ENCODE data around the gene SH3BGR. TPM values are rescaled to one million over a fixed set of nuclear protein-coding genes. Genes with fewer than 3 reads are reported as not detected.

The SH3BGR gene
- total RNA-seq, 1 experiment from 2014 or later = 2.2 TPM

- in situ Hi-C loops (cut with HindIII; ENCODE audit: low sequenced_read_pairs) = no loop called here
- DNase-seq (ENCODE audit: low spot score) = no peak
Observed at GRCh38 chr21:39453571-39454179, 1.9 kb downstream of the SH3BGR start.

DNA sequence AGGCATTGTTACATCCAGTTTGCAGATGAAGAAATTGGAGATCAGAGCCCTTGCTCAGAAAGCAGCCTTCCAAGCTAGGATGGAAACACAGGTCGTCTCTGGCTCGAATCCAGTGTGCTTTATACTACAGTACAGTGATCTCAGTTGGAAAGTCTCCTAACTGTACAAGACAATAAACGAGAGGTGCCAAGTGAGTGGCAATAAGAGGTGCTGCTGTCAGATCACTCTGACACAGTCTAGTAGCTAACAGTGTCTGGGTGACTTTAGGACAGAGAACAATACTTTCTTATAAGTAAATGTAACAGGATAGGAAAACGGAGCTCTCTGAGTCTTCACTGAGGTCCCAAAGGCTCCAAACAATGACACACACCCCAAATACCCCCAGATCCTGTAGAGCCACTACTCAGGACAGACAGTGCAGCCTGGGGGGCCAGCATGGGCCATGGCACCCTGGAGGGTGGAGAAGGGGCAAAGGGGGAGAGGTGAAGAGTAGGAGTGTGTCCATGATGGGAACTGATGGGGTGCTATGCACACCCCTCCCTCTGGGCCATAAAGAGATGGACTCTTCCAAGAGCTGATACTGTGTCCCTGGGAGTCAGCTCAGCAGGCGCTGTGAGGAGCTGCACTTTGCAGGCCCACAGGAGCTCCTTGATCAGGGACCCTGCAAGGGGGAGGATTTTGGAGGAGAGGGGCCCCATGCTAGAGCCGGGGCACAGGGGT lies 3.3 kb downstream of the SH3BGR start:
- no peak for DNase-seq (ENCODE audit: low spot score)
- in situ Hi-C loops (cut with HindIII; ENCODE audit: low sequenced_read_pairs) = no loop called here

DNA sequence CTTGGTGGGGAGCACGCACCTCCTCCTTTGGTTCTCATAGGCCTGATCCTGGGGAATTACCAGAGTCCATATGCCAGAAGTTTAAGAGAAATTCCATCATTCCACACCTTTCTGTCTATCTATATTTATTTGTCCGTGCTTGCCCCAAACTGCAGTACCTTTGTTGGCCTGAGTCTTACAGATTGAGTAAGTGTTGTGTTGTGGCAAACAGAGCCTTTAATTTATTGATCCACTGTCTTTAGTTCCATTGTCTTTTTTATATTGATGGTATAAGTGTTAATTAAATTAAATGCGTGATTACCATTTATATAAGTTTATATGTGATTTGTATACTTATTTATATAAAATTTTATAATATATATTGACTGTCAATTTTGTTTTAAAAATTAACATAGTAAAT lies 4.9 kb downstream of the SH3BGR start:
- in situ Hi-C loops (cut with HindIII; ENCODE audit: low sequenced_read_pairs) = no loop called here
- DNase-seq (ENCODE audit: low spot score) = no peak

- in situ Hi-C loops (cut with HindIII; ENCODE audit: low sequenced_read_pairs) = no loop called here
- DNase-seq (ENCODE audit: low spot score) = no peak
Observed at GRCh38 chr21:39461419-39461818, 9.6 kb downstream of the SH3BGR start.

GRCh38 chr21:39463308-39463707 lies 11.5 kb downstream of the SH3BGR start:
- no peak for DNase-seq (ENCODE audit: low spot score)
- in situ Hi-C loops (cut with HindIII; ENCODE audit: low sequenced_read_pairs) = no loop called here

DNA sequence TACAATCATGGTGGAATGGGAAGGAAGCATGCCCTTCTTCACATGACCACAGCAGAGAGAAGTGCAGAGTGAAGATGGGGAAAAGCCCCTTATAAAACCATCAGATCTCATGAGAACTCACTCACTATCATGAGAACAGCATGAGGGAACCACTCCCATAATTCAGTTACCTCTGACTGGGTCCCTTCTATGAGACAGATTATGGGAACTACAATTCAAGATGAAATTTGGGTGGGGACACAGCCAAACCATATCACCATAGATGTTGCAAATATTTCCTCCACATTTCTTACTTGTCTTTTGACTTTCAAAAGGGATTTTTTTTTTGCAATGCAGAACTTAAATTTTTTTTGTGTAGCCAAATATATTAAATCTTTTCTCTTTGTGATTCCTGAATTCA lies 14.8 kb downstream of the SH3BGR start:
- in situ Hi-C loops (cut with HindIII; ENCODE audit: low sequenced_read_pairs) = no loop called here
- no peak for DNase-seq (ENCODE audit: low spot score)

GRCh38 chr21:39467746-39468145 lies 16.0 kb downstream of the SH3BGR start:
- in situ Hi-C loops (cut with HindIII; ENCODE audit: low sequenced_read_pairs) = no loop called here
- no peak for DNase-seq (ENCODE audit: low spot score)

DNA sequence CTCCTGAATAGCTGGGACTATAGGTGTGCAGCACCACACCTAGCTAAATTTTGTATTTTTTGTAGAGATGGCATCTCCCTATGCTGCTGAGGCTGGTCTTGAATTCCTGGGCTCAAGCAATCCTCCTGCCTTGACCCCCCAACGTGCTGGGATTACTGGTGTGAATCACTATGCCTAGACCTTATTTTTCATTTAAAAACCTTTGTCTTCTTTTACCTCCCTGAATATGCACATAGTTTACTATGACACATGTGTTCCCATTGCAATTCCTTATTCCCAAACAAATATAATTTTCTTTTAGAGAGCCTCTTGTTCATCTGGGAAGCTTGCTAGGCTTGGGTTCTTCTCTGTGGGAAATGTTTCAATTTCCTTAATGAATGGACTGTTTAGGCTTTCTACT lies 16.8 kb downstream of the SH3BGR start:
- in situ Hi-C loops (cut with HindIII; ENCODE audit: low sequenced_read_pairs) = no loop called here
- DNase-seq (ENCODE audit: low spot score) = no peak

GRCh38 chr21:39471598-39471997 lies 19.8 kb downstream of the SH3BGR start:
- DNase-seq (ENCODE audit: low spot score) = no peak
- in situ Hi-C loops (cut with HindIII; ENCODE audit: low sequenced_read_pairs) = no loop called here

DNA sequence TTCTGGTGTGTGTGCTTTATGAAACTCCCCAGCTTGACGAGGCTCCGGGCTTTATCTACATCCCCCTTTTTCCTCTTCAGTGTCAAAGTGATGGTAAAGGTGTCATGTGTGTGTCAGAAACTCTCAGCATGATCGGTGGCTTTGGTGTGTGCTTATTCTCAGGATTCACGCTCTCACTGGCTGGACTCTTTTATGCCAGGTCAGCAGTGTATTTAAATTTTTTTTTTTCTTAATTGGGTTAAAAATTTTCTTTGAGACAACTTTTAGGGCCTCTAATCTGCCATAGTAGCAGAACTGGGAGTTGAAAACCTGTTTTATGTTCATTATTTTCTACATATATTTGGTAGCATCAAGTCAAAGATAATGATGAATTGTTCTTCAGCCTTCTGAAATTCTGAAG lies 21.0 kb downstream of the SH3BGR start:
- DNase-seq (ENCODE audit: low spot score) = no peak
- in situ Hi-C loops (cut with HindIII; ENCODE audit: low sequenced_read_pairs) = no loop called here

DNA sequence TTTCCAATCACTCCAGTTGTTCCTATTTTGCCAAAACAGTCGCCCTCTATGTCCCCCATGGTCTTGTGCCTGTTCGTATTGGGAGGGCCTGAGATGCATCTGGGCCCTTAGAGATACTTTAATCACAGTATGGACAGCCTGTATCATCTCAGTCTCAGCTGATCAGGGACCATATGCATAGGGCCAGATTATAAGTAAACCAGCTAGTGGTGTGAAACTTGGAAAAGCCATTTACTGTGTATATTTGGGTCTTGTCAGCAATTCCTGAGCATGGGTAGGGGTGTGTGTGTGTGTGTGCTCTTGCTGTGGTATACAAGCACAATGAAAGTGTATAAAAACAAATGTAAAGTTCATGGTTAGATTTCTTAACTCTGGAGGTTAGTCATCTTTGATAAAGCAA lies 22.8 kb downstream of the SH3BGR start:
- in situ Hi-C loops (cut with HindIII; ENCODE audit: low sequenced_read_pairs) = no loop called here
- no peak for DNase-seq (ENCODE audit: low spot score)

- in situ Hi-C loops (cut with HindIII; ENCODE audit: low sequenced_read_pairs) = no loop called here
- DNase-seq (ENCODE audit: low spot score) = no peak
Observed at GRCh38 chr21:39479164-39479813, 27.5 kb downstream of the SH3BGR start.

GRCh38 chr21:39479814-39480182 lies 28.0 kb downstream of the SH3BGR start:
- no peak for DNase-seq (ENCODE audit: low spot score)
- in situ Hi-C loops (cut with HindIII; ENCODE audit: low sequenced_read_pairs) = no loop called here

- in situ Hi-C loops (cut with HindIII; ENCODE audit: low sequenced_read_pairs) = no loop called here
- DNase-seq (ENCODE audit: low spot score) = no peak
Observed at GRCh38 chr21:39480271-39480670, 28.5 kb downstream of the SH3BGR start.

GRCh38 chr21:39481886-39482285 lies 30.1 kb downstream of the SH3BGR start:
- no peak for DNase-seq (ENCODE audit: low spot score)
- in situ Hi-C loops (cut with HindIII; ENCODE audit: low sequenced_read_pairs) = no loop called here

- in situ Hi-C loops (cut with HindIII; ENCODE audit: low sequenced_read_pairs) = no loop called here
- no peak for DNase-seq (ENCODE audit: low spot score)
Observed at GRCh38 chr21:39483917-39484316, 32.1 kb downstream of the SH3BGR start.

- no peak for DNase-seq (ENCODE audit: low spot score)
- in situ Hi-C loops (cut with HindIII; ENCODE audit: low sequenced_read_pairs) = no loop called here
Observed at GRCh38 chr21:39484711-39485276, 33.0 kb downstream of the SH3BGR start.

DNA sequence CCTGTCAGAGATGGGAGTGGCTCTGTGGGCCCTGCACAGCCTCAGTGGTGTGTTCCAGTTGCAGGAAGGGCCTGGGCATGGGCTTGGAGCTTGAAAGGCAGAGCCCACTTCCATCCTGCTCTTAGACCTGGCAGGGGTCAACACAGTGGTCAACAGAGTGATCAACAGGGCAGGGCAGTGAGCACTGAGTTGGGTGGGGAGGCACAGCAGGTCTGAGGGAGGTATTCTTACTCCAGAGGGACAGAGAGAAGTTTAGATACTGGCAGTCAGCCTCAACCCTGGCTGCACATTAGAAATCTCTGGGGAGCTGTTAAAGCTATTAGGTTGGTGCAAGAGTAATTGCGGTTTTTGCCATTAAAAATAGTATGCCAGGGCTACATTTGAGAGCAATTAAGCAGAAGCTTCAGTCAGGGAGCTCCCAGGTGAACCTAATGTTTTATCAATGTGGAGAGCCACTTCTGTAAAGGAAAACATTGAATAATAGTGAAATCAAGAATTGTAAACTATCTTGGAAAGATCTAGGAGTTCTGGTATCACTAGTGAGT lies 37.7 kb downstream of the SH3BGR start:
- in situ Hi-C loops (cut with HindIII; ENCODE audit: low sequenced_read_pairs) = no loop called here

GRCh38 chr21:39499156-39499555 lies 47.4 kb downstream of the SH3BGR start:
- in situ Hi-C loops (cut with HindIII; ENCODE audit: low sequenced_read_pairs) = no loop called here

More for the DNA sequence above, 37.7 kb downstream of the SH3BGR start:
- no peak for DNase-seq (ENCODE audit: low spot score)

DNA sequence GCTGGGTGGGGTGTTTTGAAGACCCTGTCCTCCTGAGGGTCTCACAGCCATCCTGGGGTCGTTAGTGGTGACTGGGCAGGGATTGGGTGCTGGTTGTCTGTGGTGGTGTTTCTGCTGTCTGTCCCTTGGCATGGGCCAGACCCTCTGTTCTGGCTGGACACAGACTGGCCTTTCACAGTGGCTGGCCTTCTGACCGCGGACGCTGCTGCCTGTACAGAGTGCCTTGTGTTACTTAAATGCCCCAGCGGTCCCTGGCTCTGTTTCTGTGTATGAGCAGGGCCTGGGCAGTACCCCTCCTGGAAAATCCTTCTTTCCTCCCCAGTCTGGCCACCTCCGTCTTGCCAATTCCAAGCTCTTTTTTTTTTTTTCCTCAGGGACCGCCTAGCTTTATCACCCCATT lies 50.9 kb downstream of the SH3BGR start:
- DNase-seq (ENCODE audit: low spot score) = peak; percentile 12
- in situ Hi-C loops (cut with HindIII; ENCODE audit: low sequenced_read_pairs) = no loop called here

More at GRCh38 chr21:39499156-39499555, 47.4 kb downstream of the SH3BGR start:
- DNase-seq (ENCODE audit: low spot score) = no peak

All from G401 (cell line).